ENCODE results near the gene CYTH2.

- TF ChIP-seq CTCF (IDR thresholded peaks at IDR 0.05; ENCODE audit: insufficient read depth, low read length, poor library complexity, severe bottlenecking) (no peak), EZH2phosphoT487 (conservative IDR thresholded peaks at IDR 0.05; ENCODE audit: low read length) (no peak)
Measured at GRCh38 chr19:48484247-48484893, 15.2 kb downstream of the CYTH2 start.
